ENCODE results near the gene DDX56.

The DDX56 gene

DNA sequence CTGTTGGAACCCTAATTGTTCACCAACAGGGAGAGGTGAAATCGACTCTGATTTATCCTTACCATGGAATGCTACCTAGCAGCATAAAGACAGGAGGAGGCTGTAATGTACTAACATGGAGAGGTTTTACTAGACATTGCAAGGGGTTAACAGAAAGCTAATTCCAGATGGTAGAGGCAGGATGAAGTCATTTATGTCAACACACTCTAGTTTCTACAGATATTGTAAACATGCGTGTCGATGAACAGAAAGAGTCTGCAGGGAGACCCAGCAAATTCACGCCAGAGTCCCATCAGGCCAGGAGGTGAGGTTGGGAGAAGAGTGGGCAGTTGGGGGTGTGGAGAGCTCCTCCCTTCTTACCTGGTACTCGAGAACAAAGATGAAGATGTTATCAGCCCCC lies 39.6 kb downstream of the DDX56 start:
- no peak for DNase-seq

DNA sequence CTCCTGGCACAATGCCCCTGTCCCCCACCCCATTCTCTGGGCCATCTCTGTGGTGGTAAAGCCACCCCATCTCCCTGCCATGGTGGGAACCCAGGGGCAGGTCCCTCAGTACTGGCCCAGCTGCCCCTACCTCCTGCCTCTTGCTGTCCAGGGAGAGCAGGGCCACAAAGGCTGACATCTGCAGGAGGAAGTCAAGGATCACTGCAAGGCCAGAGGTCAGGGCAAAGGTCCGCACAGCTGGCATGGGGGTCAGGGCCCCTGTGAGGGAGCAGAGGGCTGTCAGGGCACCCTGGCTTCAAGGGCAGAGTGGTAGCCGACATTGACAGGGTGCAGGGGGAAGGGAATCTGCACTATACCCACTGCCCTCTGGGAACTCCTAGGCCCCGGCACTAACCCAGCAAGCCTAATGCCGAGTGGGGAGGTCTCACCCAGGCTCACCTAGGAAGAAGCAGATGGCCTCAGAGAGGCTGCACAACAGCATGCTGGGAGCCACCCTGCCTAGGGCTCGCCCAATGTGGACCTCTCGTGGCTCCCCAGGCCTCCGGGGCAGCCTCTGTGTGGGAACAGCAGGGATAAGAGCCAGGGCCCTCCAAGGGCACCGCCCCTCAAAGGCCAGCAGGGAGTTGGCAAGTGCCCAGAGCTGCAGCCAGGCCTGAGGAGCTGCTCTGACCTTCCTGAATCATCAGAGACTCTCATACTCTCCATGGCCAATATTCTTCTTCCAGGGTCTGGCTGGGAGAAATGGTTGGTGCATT lies 40.2 kb downstream of the DDX56 start:
- DNase-seq = no peak

DNA sequence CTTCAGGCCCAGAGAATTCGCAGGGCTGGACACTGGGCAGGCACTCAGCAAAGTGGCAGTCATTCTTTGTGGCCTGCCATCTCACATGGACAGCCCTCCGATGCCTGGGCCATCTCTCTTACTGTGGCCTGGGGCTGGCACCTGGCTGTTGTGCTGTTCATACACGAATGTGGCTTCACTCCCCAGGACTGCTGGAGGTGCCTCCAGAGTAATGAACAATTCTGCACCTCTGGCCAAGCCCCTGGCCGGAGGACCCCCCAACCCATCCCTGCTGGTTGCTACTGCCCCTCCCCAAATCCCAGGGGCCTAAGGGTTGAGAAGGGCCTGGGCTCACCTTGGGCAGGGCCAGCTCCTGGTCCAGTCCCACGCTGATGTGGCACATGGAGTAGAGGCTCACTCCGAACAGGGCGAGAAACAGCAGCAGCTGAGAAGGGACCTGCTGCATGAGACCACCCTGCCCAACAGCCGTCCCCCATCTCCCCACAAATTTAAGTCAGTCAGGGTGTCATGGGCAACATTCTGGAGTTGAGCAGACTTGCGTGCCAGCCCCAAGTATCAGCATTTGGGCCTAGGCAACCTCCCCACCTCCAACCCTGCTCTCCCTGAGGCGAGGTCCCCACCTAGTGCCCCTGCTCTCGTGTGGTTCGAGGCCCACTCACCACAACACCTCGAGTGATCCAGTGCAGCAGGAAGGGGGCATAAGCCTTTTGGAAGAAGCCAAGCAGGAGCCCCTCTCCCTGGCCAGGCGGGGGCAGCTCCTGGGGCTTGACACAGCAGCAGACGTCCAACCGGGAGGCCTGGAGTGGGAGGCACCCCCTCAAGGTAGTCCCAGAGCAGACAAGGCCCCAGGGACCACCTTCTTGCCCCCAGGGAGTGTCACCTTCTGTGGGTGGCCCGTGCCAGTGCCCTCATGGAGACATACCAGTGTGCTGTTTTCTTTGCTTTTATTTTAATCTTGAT lies 42.0 kb downstream of the DDX56 start:
- no peak for DNase-seq

GRCh38 chr7:44530990-44531389 lies 42.7 kb downstream of the DDX56 start:
- DNase-seq = no peak

GRCh38 chr7:44524811-44525388 lies 48.8 kb downstream of the DDX56 start:
- DNase-seq = no peak

DNA sequence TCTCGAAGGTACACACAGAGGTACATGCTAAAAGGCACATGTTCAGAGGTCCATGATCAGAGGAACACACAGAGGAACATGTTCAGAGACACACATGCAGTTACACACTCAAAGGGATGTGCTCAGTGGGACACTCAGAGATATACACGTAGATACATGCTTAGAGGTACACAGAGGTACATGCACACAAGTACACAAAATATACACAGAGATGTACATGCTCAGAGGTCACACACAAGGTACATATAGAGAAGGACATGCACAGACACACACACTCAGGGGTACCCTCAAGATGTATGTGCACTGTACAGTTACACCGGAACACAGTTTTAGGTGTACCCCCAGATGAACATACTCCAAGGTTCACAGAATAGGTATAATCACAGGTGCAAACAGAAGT lies 51.4 kb downstream of the DDX56 start:
- no peak for DNase-seq

- no peak for DNase-seq
Measured at GRCh38 chr7:44521347-44522095, 52.2 kb downstream of the DDX56 start.

DNA sequence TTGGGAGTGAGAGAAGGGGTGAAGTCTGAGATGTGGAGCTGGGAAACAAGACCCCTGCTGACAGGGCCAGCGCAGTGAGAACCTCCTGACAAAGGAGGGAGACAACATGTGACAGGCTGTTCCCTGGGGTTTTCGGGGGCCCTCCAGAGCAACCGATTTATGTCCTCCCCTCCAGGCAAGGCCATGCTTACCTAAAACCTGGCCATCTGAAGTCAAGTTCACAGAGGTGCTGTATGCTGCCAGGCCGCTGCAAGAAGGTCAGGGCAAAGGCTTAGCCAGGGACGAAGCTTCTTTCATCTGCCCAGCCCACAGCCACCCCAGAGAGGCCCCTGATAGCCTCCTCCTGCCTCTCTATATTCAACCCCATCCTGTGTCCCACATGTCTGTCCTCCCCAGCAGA lies 53.1 kb downstream of the DDX56 start:
- no peak for DNase-seq

GRCh38 chr7:44519546-44519945 lies 54.2 kb downstream of the DDX56 start:
- DNase-seq = no peak

DNA sequence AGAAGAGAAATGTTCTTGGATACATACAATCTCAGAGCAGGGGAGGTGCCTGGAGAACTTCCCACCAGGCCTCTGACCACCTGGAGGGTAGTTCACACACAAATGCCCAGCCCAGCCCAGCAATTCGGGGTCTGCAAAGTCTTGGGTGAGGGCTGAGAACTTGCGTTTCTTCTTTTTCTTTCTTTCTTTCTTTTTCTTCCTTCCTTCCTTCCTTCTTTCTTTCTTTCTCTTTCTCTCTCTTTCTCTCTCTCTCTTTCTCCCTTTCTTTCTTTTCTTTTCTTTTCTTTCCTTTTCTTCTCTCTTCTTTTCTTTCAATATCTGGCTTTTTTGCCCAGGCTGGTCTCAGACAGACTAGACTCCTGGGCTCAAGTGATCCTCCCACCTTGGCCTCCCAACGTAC lies 54.9 kb downstream of the DDX56 start:
- DNase-seq = no peak

- DNase-seq = no peak
Measured at GRCh38 chr7:44517175-44517574, 56.5 kb downstream of the DDX56 start.
